Uterus (tissue), 2 donors: ENCODE results near the gene NSMF.

ENCODE experiments used
- POLR2A ChIP-seq, 2 donors: fragments of 450-650 bp; IDR thresholded peaks; one replicate each; pipeline ENCODE4 v1.6.1; 2016; ENCODE audit warnings: antibody characterized with exemption in 2 of 2, mild to moderate bottlenecking in 1 of 2, moderate library complexity in 1 of 2
- TF ChIP-seq, protein P1 (sequence below), 4 experiments: fragments of 200-600 bp in 2 of 4; fragments of 450-650 bp in 2 of 4; sonication (generic) in 2 of 4; IDR thresholded peaks; one replicate each; pipeline ENCODE4 v1.5.1; 2016 to 2019; ENCODE audit warnings: antibody characterized with exemption in 4 of 4, mild to moderate bottlenecking in 2 of 4, moderate library complexity in 1 of 4

DNA sequence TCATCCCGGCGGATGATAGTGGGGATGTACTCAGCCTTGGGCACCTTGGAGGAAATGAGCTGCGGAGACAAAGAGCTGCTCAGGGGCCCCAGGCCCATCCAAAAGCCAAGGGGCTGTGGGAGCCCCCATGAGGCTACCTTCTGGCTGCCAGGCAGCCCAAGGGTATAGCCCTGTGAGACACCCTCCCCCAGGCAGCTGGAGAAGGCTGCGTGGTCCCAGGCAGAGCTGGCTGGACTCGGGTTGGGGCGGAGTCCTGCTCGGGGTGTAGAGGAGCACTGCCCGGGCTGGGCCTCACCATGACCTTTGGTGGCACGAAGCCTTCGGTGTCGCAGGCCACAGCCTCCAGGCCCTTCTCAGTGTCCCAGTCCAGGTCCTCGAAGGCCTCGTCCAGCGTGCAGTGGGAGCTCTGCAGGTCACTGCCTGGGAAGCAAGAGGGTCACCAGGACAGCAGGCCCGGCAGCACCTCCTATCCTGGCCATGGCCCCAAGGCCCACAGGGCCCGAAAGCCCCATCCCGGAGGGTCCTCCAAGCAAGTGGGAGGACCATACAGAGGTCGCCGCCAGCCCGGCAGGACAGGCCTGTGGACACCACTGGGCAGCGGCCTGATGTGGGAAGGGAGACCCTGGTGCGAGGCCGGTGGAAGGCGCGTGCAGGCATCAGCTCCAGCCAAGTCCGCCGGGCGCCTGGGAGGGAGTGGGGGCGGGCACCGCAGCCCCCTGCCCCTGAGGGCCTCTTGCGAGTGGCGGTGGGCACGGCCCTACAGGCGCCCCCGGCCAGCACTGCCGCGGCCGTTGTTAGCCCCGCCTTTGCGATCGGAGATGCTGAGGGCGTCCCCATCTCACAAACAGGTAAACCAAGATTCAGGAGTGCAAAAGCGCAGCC lies 6.1 kb downstream of the NSMF start:
- TF ChIP-seq, protein P1, sequence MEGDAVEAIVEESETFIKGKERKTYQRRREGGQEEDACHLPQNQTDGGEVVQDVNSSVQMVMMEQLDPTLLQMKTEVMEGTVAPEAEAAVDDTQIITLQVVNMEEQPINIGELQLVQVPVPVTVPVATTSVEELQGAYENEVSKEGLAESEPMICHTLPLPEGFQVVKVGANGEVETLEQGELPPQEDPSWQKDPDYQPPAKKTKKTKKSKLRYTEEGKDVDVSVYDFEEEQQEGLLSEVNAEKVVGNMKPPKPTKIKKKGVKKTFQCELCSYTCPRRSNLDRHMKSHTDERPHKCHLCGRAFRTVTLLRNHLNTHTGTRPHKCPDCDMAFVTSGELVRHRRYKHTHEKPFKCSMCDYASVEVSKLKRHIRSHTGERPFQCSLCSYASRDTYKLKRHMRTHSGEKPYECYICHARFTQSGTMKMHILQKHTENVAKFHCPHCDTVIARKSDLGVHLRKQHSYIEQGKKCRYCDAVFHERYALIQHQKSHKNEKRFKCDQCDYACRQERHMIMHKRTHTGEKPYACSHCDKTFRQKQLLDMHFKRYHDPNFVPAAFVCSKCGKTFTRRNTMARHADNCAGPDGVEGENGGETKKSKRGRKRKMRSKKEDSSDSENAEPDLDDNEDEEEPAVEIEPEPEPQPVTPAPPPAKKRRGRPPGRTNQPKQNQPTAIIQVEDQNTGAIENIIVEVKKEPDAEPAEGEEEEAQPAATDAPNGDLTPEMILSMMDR (IDR thresholded peaks at IDR 0.05): no peak
- TF ChIP-seq POLR2A (IDR thresholded peaks at IDR 0.05): no peak
